GM21447 (cell line): ENCODE results near the gene SHCBP1.
"Not testable (repeated sequence)": the region's sequence is repeated elsewhere in the genome, so short reads cannot be mapped to it uniquely, and the experiment has no call there.

Experiments used
- ATAC-seq: cut with Tn5 transposase; IDR thresholded peaks from one replicate; pipeline ENCODE4 v1.9.1; 2021; ENCODE audit not compliant: unreplicated experiment

The SHCBP1 gene

GRCh38 chr16:46620266-46621005 is 743 bp downstream of the SHCBP1 start:
- ATAC-seq: peak; percentile 18

GRCh38 chr16:46618516-46618915 is 2.7 kb downstream of the SHCBP1 start:
- no peak for ATAC-seq

DNA sequence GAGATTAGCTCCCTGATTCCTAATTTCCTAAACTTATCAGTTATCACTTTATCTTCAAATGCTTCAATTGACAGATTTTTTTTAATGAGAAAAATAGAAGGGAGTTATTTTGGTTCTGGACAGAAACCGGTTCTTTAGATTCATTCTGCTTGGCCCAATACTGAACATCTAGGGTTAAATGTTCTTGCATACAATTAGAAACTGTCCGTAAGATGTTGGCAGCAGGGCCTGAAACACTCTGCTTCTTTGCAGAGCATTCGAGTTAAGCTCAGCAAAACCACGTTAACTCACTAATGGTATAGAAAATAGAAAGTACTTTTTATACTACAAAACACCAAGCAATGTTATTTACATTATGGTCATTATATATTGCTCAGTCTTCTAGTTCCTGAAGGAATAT is 7.2 kb downstream of the SHCBP1 start:
- ATAC-seq: no peak

DNA sequence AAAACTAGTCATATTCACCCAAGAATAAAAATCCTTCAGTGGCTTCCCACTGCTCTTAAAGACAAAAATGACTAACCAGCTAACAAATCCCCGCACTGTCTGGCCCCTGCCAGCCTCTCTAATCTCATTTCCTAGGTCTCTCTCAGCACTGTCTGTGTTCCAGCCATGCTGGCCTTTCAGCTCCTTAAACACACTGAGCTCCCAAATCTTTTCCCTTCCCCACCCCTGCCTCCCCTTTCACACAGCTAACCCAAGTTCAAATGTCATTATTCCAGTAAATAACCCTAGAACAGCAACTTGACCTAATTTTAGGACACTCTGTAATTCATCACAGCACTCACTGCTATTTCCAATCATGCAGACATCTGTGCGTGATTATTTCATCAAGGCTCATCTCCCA is 7.8 kb downstream of the SHCBP1 start:
- ATAC-seq: no peak

DNA sequence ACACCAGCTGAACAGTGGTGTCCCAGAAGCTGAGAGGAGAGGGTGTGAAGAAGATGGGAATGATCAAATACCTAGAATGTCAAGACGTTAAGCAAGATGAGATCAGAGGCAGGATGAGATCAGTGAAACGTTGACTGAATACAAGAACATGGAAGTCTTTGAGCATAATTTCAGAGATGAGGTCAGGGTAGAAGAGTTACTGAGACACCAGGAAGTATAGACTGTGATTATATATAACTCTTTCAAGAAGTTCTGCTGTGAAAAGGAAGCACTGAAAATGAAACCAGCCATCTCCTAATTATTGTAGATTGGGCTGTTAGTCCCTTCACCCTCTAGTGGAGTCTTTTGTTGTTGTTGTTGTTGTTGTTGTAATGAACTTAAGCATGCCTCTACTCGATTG is 9.1 kb downstream of the SHCBP1 start:
- peak; percentile 73 for ATAC-seq

- ATAC-seq: no peak
These were observed 13.7 kb downstream of the SHCBP1 start for GRCh38 chr16:46607529-46607928.

GRCh38 chr16:46606231-46606630 is 14.9 kb downstream of the SHCBP1 start:
- no peak for ATAC-seq

DNA sequence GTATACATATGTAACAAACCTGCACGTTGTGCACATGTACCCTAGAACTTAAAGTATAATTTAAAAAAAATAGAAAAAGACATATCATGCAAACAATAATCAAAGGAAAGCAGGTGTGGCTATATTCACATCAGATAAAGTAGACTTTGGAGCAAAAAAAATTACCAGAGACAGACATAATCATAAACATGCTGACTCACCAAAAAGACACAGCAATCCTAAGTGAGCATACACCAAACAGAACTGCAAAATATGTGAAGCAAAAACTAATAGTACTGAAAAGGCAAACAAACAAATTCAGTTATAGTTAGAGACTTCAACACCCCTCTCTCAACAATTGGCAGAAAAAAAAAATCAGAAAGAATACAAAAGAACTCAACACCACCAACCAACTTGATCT is 29.9 kb downstream of the SHCBP1 start:
- no peak for ATAC-seq

DNA sequence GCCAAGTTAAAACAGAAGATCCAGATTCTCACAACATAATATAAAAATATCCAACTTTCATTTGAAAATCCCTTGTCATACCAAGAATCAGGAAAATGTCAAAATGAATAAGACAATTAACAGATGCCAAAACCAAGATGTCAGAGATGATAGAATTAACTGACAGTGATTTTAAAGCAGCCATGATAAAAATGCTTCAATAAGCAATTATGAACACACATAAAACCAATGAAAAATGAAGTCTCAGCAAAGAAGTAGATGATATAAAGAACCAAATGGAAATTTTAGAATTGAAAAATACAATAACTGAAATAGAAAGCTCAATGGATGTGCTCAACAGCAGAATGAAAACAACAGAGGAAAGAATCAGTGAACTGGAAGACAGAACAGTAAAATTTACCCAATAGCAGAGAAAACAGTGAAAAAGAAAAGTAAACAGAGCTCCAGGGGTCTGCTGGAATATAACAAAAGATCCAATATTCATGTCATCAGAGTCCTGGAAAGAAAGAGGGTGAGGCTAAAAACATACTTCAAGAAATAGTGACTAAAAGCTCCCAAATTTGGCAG is 35.1 kb downstream of the SHCBP1 start:
- no peak for ATAC-seq

DNA sequence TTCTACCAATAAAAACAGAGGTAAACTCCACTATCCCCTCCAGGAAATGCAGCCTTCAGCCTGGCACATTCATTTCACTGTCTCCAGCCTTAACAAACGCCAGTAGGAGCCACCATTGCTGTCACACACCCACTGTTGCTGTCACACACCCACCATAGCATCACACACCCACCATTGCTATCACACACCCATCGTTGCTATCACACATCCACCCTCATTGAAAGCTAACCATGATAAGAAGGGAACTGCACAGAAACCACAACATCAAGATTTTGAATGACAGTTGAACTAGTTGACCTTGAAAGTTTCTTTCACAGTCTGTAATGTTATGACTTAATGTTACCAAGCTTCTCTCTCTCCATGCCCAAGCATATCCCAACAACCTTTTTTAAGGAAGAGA is 38.1 kb downstream of the SHCBP1 start:
- no peak for ATAC-seq

DNA sequence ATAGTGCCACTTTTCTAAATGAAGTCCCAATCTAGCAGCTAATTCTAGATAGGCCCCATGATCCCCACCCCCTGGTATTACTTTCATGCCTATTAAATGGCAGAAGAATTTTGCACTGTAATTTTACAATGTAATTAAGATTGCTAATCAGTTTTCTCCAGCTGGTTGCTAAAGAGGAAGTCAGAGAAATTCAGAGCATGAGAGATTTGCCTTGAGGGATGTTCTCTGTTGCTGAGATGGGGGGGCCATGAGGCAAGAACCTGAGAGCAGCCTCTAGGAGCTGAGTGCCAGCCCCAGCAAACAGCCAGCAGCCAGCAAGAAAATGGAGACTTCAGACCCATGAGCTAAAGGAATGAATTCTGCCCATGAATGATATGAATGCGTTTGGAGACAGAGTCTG is 38.9 kb downstream of the SHCBP1 start:
- ATAC-seq: no peak

- no peak for ATAC-seq
These were observed 43.1 kb downstream of the SHCBP1 start for GRCh38 chr16:46577988-46578579.

GRCh38 chr16:46573834-46574159 is 47.4 kb downstream of the SHCBP1 start:
- no peak for ATAC-seq

DNA sequence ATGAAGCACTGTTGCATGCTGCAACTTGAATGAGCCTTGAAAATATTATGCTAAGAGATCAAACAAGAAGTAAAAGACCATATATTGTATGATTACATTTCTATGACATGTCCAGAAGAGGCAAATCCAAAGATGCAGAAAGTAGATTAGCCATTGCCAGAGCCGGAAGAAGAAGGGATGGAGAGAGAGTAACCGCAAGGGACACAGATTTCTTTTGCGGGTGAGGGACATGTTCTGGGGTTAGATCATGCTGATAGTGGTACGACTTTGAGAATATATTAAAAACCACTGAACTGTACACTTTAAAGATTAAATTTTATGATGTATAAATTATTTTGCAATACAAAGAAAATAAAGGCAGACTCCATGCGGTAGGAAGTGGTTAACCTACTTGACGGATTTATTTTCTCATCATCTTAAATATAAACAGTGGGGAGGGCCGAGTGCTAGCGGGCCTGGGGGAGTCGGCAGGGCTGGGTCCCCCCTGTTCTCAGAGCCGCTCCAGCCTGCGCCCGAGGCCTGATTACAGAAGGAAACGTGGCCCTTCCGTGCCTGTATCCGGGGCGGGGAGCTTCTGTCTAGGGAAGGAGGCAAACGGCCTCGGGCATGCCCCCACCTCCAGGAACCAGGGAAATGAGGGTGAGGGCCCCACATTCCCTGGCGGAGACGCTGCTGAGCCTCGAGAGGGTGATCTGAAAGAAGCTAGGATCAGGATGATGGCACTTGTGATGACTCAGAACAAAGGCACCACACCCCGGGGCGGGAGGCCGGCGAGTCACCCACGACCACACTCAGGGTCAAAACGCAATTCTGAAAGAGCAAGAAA is 48.0 kb downstream of the SHCBP1 start:
- ATAC-seq: no peak

DNA sequence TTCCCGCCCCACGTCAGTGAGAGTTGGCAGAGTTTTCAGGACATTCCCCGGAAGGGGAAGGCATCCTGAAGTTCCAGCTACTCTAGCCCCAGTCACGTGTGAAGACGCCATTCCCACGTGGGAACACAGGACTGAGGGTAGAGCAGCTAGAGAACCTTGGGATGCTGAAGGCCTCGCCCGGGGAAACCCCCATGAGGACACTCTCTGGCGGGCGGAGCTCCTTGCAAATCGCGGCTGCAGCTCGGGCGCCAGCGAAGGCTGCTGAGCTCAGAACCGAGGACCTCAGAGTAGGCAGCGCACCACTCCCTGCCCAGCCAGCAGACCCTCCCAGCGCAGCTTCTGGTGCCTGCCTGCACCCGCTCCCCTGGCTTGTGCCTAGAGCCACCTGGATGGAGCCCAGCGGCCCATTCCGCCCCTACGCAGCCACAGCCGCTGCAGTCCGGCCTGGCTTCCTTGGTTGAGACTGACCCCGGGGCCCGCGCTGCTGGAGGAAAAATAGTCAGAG is 51.9 kb downstream of the SHCBP1 start:
- no peak for ATAC-seq

GRCh38 chr16:46568472-46569230 is 52.5 kb downstream of the SHCBP1 start:
- ATAC-seq: no peak

- no peak for ATAC-seq
These were observed 58.2 kb downstream of the SHCBP1 start for GRCh38 chr16:46562979-46563378.

GRCh38 chr16:46558018-46558417 is 63.2 kb downstream of the SHCBP1 start:
- no peak for ATAC-seq

- no peak for ATAC-seq
These were observed 65.2 kb downstream of the SHCBP1 start for GRCh38 chr16:46555951-46556350.

GRCh38 chr16:46554435-46554834 is 66.7 kb downstream of the SHCBP1 start:
- ATAC-seq: not testable (repeated sequence)

GRCh38 chr16:46549477-46549876 is 71.7 kb downstream of the SHCBP1 start:
- ATAC-seq: no peak
